Endothelial cell of umbilical vein (primary cell): ENCODE data around the gene PRKAR1B. TPM values are rescaled to one million over a fixed set of nuclear protein-coding genes. Genes with fewer than 3 reads are reported as not detected.

Experiments
- BruUV-seq: library from RNA; stranded (reverse); fragments of 400-500 nt; replicated peaks from 2 replicates; lab custom pipeline; 2021; lab: Mats Ljungman, UMichigan
- CTCF ChIA-PET: fragments of 300-600, 350-600 bp; sonication (Branson Sonifier 250); formaldehyde crosslinking; loops from one replicate; lab custom pipeline; 2021; ENCODE audit warnings: antibody characterized with exemption, inconsistent platforms; lab: Charles Lee
- POLR2A ChIA-PET: fragments of 300-600, 350-600 bp; sonication (Branson Sonifier 250); formaldehyde crosslinking; loops from one replicate; lab custom pipeline; 2021; ENCODE audit warnings: antibody characterized with exemption, inconsistent platforms; lab: Charles Lee
- DNase-seq: peaks from one replicate; pipeline ENCODE4 v3.0.0-alpha.2; 2011; ENCODE audit warnings: low read depth, low spot score
- FAIRE-seq: peaks from 2 replicates; lab custom pipeline; 2011; peaks lifted over from hg19 to GRCh38; lab: Jason Lieb, UNC
- H2AFZ ChIP-seq: 2 replicates; pipeline ENCODE4 v1.6.0; 2012; ENCODE audit warnings: low read depth, low read length, control low read depth, inconsistent platforms
- H3K27ac ChIP-seq: 2 replicates; pipeline ENCODE4 v1.5.1; 2011; ENCODE audit warnings: low read depth, mild to moderate bottlenecking, control low read depth, low read length, moderate library complexity; ENCODE audit not compliant: insufficient read depth
- H3K27me3 ChIP-seq, 2 experiments: 2 replicates each; pipeline versions ENCODE4 v1.6.0 to v1.6.1; 2011; ENCODE audit warnings: low read length in 2 of 2, mixed read lengths in 1 of 2; ENCODE audit not compliant: control insufficient read depth in 2 of 2, insufficient read depth in 2 of 2
- H3K36me3 ChIP-seq, 2 experiments: 2 replicates in 1 of 2; 3 replicates in 1 of 2; pipeline ENCODE4 v1.5.1; 2011; ENCODE audit warnings: low read length in 2 of 2, mild to moderate bottlenecking in 1 of 2, moderate library complexity in 1 of 2; ENCODE audit not compliant: control insufficient read depth in 2 of 2, insufficient read depth in 2 of 2; ENCODE audit errors: extremely low read depth in 1 of 2
- H3K4me1 ChIP-seq: 3 replicates; pipeline ENCODE4 v1.5.1; 2011; ENCODE audit warnings: mild to moderate bottlenecking, low read length; ENCODE audit not compliant: control insufficient read depth, insufficient read depth; ENCODE audit errors: extremely low read depth
- H3K4me2 ChIP-seq: 2 replicates; pipeline ENCODE4 v1.6.1; 2011; ENCODE audit warnings: low read length, control low read depth, mixed read lengths; ENCODE audit not compliant: insufficient read depth
- H3K4me3 ChIP-seq, 3 experiments: fragments of 200-600 bp in 1 of 3; sonication (generic), shearing (Covaris generic) in 1 of 3; replicated peaks in 1 of 3; 2 replicates each; pipeline ENCODE4 v1.5.1; 2011 to 2016; ENCODE audit warnings: control low read depth in 3 of 3, low read length in 3 of 3, mild to moderate bottlenecking in 2 of 3, inconsistent platforms in 1 of 3, low read depth in 1 of 3, moderate library complexity in 1 of 3; ENCODE audit not compliant: insufficient read depth in 1 of 3
- H3K79me2 ChIP-seq: 2 replicates; pipeline ENCODE4 v1.6.0; 2012; ENCODE audit warnings: low read length, inconsistent platforms; ENCODE audit not compliant: control insufficient read depth, insufficient read depth
- H3K9ac ChIP-seq: replicated peaks from 2 replicates; pipeline ENCODE3; 2011; ENCODE audit warnings: low read length, control low read depth; ENCODE audit not compliant: insufficient read depth; ENCODE audit errors: extremely low read depth
- H3K9me1 ChIP-seq: replicated peaks from 3 replicates; pipeline ENCODE4 v1.6.0; 2011; ENCODE audit warnings: mild to moderate bottlenecking, low read length; ENCODE audit not compliant: control insufficient read depth, insufficient read depth; ENCODE audit errors: extremely low read depth
- H3K9me3 ChIP-seq: replicated peaks from 2 replicates; pipeline ENCODE4 v1.5.1; 2012; ENCODE audit warnings: low read length, inconsistent platforms; ENCODE audit not compliant: control insufficient read depth, insufficient read depth
- H4K20me1 ChIP-seq: replicated peaks from 2 replicates; pipeline ENCODE3; 2011; ENCODE audit warnings: mild to moderate bottlenecking, low read length; ENCODE audit not compliant: control insufficient read depth, insufficient read depth; ENCODE audit errors: extremely low read depth
- EZH2 ChIP-seq: IDR thresholded peaks from 2 replicates; pipeline ENCODE4 v1.6.1; 2012; ENCODE audit warnings: borderline replicate concordance, low read depth, mild to moderate bottlenecking, moderate library complexity, low read length, inconsistent platforms; ENCODE audit not compliant: severe bottlenecking
- FOS ChIP-seq: IDR thresholded peaks from 2 replicates; pipeline ENCODE4 v1.6.1; 2011; ENCODE audit warnings: mild to moderate bottlenecking, low read length, moderate library complexity, borderline replicate concordance; ENCODE audit not compliant: insufficient read depth
- GATA2 ChIP-seq: IDR thresholded peaks from 2 replicates; pipeline ENCODE4 v1.7.0; 2011; ENCODE audit warnings: low read depth, mild to moderate bottlenecking, moderate library complexity, mixed read lengths, low read length; ENCODE audit not compliant: insufficient read length, insufficient read depth
- JUN ChIP-seq: IDR thresholded peaks from 2 replicates; pipeline ENCODE4 v1.6.1; 2011; ENCODE audit warnings: borderline replicate concordance, low read depth; ENCODE audit not compliant: insufficient read length, insufficient read depth
- MYC ChIP-seq: IDR thresholded peaks from one replicate; pipeline ENCODE4 v1.6.1; 2011; ENCODE audit warnings: mild to moderate bottlenecking, low read depth, low read length
- POLR2A ChIP-seq: IDR thresholded peaks from 2 replicates; pipeline ENCODE4 v1.6.1; 2012; ENCODE audit warnings: low read depth, mild to moderate bottlenecking, control low read depth, low read length
- POLR2AphosphoS5 ChIP-seq: IDR thresholded peaks from 2 replicates; pipeline ENCODE4 v1.6.1; 2012; ENCODE audit warnings: low read depth, mild to moderate bottlenecking, control low read depth, low read length, moderate library complexity; ENCODE audit not compliant: insufficient read depth
- dilution Hi-C: fragments of 300-500 bp; cut with MboI; formaldehyde crosslinking; loops from one replicate; pipeline ENCODE4 v1.15.0; 2019; ENCODE audit warnings: low sequenced_read_pairs; ENCODE audit not compliant: extremely low pct_ligation_motif_present
- intact Hi-C: fragments of 100-400 bp; cut with micrococcal nuclease; formaldehyde crosslinking; loops from one replicate; pipeline ENCODE4 v1.10.0; 2022
- polyA plus RNA-seq, 4 experiments: library from polyadenylated mRNA; depleted of rRNA in 3 of 4; stranded (reverse) in 3 of 4; unstranded in 1 of 4; fragments of >200 nt; gene quantifications; 2 replicates each; pipeline versions ENCODE4 v1.2.1 to v1.2.3, GENCODE V29; 2011 to 2012; ENCODE audit warnings: missing spikeins in 1 of 4
- total RNA-seq: library from RNA; stranded (reverse); gene quantifications from 2 replicates; pipeline ENCODE4 v1.2.3, GENCODE V29; 2021
- TF ChIP-seq, protein P1 (sequence below), 2 donors: IDR thresholded peaks; 1 replicate in 1 of 2; 2 replicates in 1 of 2; pipeline ENCODE4 v1.5.1; 2011; ENCODE audit warnings: low read length in 2 of 2, mild to moderate bottlenecking in 2 of 2, moderate library complexity in 2 of 2, control low read depth in 1 of 2, inconsistent platforms in 1 of 2, low read depth in 1 of 2; ENCODE audit not compliant: insufficient read depth in 1 of 2; ENCODE audit errors: extremely low read depth in 1 of 2
- TF ChIP-seq, protein P2 (sequence below): IDR thresholded peaks from 2 replicates; pipeline ENCODE4 v1.6.1; 2011; ENCODE audit not compliant: insufficient read depth, insufficient read length

Gene PRKAR1B
- total and polyA plus RNA-seq, 2 donors (not counting 3 experiments of a cell fraction or from before 2014, with no cell fraction given), result 15.4 to 29.2 TPM

DNA sequence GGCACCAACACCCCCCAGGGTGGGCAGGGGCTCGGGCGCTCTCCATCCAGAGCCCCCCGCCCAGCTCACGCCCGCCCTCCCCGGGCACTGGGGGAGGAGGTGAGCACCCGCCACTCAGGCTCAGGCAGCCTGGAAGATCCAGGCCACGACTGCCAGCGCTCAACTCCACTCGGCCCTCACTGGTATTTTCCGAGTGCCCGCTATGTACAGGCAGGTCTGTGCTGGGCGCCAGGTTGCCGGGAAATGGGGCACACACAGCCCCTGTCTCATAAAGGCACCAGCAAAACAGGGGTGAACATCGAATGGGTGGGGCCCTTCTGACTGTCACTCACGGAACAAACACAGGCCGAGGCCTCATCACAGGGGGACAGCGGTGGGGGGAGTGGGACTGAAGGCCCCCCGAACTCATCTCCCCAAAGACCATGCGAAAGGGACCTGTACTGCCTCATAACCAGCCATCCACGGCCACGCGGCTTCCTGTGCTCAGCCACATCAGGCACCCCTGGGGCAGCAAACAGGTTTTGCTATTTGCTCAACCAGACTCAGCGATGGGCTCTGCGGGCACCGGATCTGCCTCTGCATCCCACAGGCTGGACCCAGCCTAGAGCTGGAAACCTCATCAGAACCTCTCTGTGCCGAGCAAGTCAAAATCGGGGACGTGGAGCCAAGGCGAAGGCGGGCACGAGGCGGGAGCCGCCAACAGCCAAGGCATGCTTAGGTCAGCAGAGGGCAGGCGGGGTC, 99.2 kb downstream of the PRKAR1B start:
- H3K79me2 ChIP-seq, result no peaks in the 10 kb centered on the region
- no peak overlapping the region for H3K4me3 ChIP-seq
- no TSS peak for BruUV-seq
- no peak overlapping the region for H2AFZ ChIP-seq
- no peaks in the 10 kb centered on the region for H4K20me1 ChIP-seq
- H3K36me3 ChIP-seq, result no peaks in the 10 kb centered on the region
- no peak overlapping the region for H3K4me2 ChIP-seq
- DNase-seq, result no peak
- ChIA-PET POLR2A (interaction anchor here (0.6 kb wide), 1 partner anchor 17 kb away, joined by 3 read pairs; no protein-coding TSS in a partner anchor), CTCF (no interaction called here)
- no peak for FAIRE-seq
- no peaks in the 10 kb centered on the region for H3K9me1 ChIP-seq
- H3K27ac ChIP-seq, result no peak overlapping the region
- H3K4me1 ChIP-seq, result no peaks in the 10 kb centered on the region
- H3K9ac ChIP-seq, result no peak overlapping the region
- no peaks in the 10 kb centered on the region for H3K9me3 ChIP-seq
- no peaks in the 10 kb centered on the region for H3K27me3 ChIP-seq
- intact Hi-C loops, result no loop called here
- TF ChIP-seq, protein P1, sequence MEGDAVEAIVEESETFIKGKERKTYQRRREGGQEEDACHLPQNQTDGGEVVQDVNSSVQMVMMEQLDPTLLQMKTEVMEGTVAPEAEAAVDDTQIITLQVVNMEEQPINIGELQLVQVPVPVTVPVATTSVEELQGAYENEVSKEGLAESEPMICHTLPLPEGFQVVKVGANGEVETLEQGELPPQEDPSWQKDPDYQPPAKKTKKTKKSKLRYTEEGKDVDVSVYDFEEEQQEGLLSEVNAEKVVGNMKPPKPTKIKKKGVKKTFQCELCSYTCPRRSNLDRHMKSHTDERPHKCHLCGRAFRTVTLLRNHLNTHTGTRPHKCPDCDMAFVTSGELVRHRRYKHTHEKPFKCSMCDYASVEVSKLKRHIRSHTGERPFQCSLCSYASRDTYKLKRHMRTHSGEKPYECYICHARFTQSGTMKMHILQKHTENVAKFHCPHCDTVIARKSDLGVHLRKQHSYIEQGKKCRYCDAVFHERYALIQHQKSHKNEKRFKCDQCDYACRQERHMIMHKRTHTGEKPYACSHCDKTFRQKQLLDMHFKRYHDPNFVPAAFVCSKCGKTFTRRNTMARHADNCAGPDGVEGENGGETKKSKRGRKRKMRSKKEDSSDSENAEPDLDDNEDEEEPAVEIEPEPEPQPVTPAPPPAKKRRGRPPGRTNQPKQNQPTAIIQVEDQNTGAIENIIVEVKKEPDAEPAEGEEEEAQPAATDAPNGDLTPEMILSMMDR (IDR thresholded peaks at IDR 0.05; ENCODE audit: extremely low read depth in 1 of 2, insufficient read depth in 1 of 2, low read depth in 1 of 2, low read length in 2 of 2), result no peak
- TF ChIP-seq EZH2 (no peak), GATA2 (no peak), JUN (no peak), MYC (no peak), POLR2A (no peak), FOS (no peak), POLR2AphosphoS5 (no peak)
- TF ChIP-seq, protein P2, sequence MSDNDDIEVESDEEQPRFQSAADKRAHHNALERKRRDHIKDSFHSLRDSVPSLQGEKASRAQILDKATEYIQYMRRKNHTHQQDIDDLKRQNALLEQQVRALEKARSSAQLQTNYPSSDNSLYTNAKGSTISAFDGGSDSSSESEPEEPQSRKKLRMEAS, result no peak
- dilution Hi-C loops, result no loop called here
